ENCODE measurements around the gene TRIO.

DNA sequence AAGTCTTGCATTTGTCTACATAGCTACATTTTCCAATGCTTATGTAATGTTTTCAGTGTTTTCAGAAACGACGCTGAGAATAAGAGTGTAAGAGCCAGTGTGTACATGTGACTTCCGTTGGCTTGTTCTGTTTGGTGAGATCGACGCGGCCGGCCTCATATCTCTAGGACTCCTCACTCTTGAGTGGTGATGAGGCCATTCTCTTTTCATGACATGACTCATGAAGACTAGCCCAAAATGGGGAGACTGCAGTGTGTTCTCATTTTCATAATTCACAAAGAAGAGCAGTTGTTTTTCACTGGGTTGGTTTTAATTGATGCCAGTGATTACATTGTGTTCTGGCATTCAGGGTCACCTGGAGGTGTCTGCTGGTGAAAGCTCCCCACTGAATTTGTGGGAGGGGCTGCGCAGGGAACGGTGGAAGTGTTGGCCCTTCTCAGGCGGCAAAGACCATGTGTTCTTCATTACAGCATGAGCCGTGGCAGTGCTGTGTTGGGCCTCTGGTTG, 306.9 kb downstream of the TRIO start:
- TF ChIP-seq, protein P1, sequence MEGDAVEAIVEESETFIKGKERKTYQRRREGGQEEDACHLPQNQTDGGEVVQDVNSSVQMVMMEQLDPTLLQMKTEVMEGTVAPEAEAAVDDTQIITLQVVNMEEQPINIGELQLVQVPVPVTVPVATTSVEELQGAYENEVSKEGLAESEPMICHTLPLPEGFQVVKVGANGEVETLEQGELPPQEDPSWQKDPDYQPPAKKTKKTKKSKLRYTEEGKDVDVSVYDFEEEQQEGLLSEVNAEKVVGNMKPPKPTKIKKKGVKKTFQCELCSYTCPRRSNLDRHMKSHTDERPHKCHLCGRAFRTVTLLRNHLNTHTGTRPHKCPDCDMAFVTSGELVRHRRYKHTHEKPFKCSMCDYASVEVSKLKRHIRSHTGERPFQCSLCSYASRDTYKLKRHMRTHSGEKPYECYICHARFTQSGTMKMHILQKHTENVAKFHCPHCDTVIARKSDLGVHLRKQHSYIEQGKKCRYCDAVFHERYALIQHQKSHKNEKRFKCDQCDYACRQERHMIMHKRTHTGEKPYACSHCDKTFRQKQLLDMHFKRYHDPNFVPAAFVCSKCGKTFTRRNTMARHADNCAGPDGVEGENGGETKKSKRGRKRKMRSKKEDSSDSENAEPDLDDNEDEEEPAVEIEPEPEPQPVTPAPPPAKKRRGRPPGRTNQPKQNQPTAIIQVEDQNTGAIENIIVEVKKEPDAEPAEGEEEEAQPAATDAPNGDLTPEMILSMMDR (conservative IDR thresholded peaks at IDR 0.05; ENCODE audit: low read depth, low read length): no peak
- TF ChIP-seq EZH2 (IDR thresholded peaks at IDR 0.05; ENCODE audit: borderline replicate concordance, low read depth, low read length, poor library complexity, severe bottlenecking): no peak

Data from A673 (cell line).